SU-DHL-6 (cell line): ENCODE results near the gene NUDT3.

Experiments used
- EZH2phosphoT487 ChIP-seq: fragments of 200-600 bp; sonication (generic), shearing (Covaris generic); conservative IDR thresholded peaks from 2 replicates; pipeline ENCODE4 v1.6.1; 2018; ENCODE audit warnings: mild to moderate bottlenecking, antibody characterized with exemption, low read length, moderate library complexity, mixed read lengths
- TF ChIP-seq, protein P1 (sequence below): fragments of 200-600 bp; sonication (generic); IDR thresholded peaks from one replicate; pipeline ENCODE4 v1.5.1; 2017; ENCODE audit warnings: antibody characterized with exemption, mild to moderate bottlenecking, low read length, moderate library complexity; ENCODE audit not compliant: insufficient read depth, poor library complexity, severe bottlenecking

DNA sequence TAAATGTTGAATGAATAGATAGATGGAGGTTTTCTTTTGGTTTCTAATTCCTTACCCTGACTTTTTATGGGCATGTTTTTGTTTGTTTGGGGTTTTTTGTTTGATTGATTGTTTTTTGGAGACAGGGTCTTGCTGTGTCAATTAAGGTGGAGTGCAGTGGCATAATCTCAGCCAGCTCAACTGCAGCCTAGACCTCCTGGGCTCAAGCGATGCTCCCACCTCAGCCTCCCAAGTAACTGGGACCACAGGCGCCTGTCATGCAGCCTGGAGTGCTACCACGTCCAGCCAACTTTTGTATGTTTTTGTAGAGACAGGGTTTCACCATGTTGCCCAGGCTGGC lies 1.5 kb upstream of the NUDT3 start:
- TF ChIP-seq, protein P1, sequence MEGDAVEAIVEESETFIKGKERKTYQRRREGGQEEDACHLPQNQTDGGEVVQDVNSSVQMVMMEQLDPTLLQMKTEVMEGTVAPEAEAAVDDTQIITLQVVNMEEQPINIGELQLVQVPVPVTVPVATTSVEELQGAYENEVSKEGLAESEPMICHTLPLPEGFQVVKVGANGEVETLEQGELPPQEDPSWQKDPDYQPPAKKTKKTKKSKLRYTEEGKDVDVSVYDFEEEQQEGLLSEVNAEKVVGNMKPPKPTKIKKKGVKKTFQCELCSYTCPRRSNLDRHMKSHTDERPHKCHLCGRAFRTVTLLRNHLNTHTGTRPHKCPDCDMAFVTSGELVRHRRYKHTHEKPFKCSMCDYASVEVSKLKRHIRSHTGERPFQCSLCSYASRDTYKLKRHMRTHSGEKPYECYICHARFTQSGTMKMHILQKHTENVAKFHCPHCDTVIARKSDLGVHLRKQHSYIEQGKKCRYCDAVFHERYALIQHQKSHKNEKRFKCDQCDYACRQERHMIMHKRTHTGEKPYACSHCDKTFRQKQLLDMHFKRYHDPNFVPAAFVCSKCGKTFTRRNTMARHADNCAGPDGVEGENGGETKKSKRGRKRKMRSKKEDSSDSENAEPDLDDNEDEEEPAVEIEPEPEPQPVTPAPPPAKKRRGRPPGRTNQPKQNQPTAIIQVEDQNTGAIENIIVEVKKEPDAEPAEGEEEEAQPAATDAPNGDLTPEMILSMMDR, result no peak
- no peak for TF ChIP-seq EZH2phosphoT487
